Head of caudate nucleus (tissue), 42 donors: ENCODE measurements around the gene MRAS.

ENCODE experiments used
- DNase-seq, 42 donors: peaks; one replicate each; pipeline versions ENCODE4 v3.0.0 to v3.0.0-alpha.2; 2020 to 2021; ENCODE audit warnings: mixed read lengths in 7 of 42
- intact Hi-C: fragments of 100-400 bp; cut with DNase I; formaldehyde crosslinking; loops from one replicate; pipeline ENCODE4 v1.15.0; 2022

Gene MRAS

GRCh38 chr3:138347960-138348753, at the start of gene MRAS:
Gene MRAS (plus strand): TSS chr3:138348579. CDS start chr3:138372884, 24,305 bp downstream.
- intact Hi-C loops, result loop anchor here (10.0 kb wide), 1 partner anchor 57 kb away; no protein-coding TSS in a partner anchor
- DNase-seq, result peak in 41 of 42 donors; percentile 54 to 87 (median 76)

GRCh38 chr3:138300647-138301046, 47.7 kb upstream of the MRAS start:
- intact Hi-C loops, result no loop called here
- peak in 8 of 42 donors; percentile 25 to 57 (median 30) for DNase-seq

GRCh38 chr3:138303474-138303873, 44.9 kb upstream of the MRAS start:
- DNase-seq, result peak in 20 of 42 donors; percentile 21 to 67 (median 36)
- intact Hi-C loops, result no loop called here

- DNase-seq, result no peak
- intact Hi-C loops, result no loop called here
Measured at GRCh38 chr3:138307899-138308298, 40.5 kb upstream of the MRAS start.

GRCh38 chr3:138308783-138309182, 39.6 kb upstream of the MRAS start:
- DNase-seq, result no peak
- intact Hi-C loops, result no loop called here

GRCh38 chr3:138310494-138310893, 37.9 kb upstream of the MRAS start:
- intact Hi-C loops, result no loop called here
- DNase-seq, result no peak

- intact Hi-C loops, result no loop called here
- DNase-seq, result no peak
Measured at GRCh38 chr3:138314751-138315150, 33.6 kb upstream of the MRAS start.

- DNase-seq, result no peak
- intact Hi-C loops, result no loop called here
Measured at GRCh38 chr3:138317687-138318086, 30.7 kb upstream of the MRAS start.

- intact Hi-C loops, result loop anchor here (10.0 kb wide), 1 partner anchor 139 kb away; the partner anchor contains the start of gene ARMC8
- DNase-seq, result no peak
Measured at GRCh38 chr3:138323971-138324370, 24.4 kb upstream of the MRAS start.

- intact Hi-C loops, result loop anchor here (10.0 kb wide), 1 partner anchor 141 kb away; the partner anchor contains the start of gene ARMC8
- no peak for DNase-seq
Measured at GRCh38 chr3:138325990-138326389, 22.4 kb upstream of the MRAS start.

- intact Hi-C loops, result loop anchor here (10.0 kb wide), 1 partner anchor 142 kb away; the partner anchor contains the start of gene ARMC8
- no peak for DNase-seq
Measured at GRCh38 chr3:138326866-138327595, 21.3 kb upstream of the MRAS start.

- intact Hi-C loops, result loop anchor here (10.0 kb wide), 1 partner anchor 143 kb away; the partner anchor contains the start of gene ARMC8
- DNase-seq, result no peak
Measured at GRCh38 chr3:138327831-138328230, 20.5 kb upstream of the MRAS start.

GRCh38 chr3:138328341-138328740, 20.0 kb upstream of the MRAS start:
- intact Hi-C loops, result loop anchor here (10.0 kb wide), 1 partner anchor 144 kb away; the partner anchor contains the start of gene ARMC8
- DNase-seq, result no peak

GRCh38 chr3:138329127-138329983, 19.0 kb upstream of the MRAS start, which contains the start of gene NME9:
Gene NME9 (minus strand): TSS chr3:138329851. CDS start chr3:138329335, 516 bp downstream.
- peak; percentile 87 to 98 (median 94) for DNase-seq
- intact Hi-C loops, result loop anchor here (10.0 kb wide), 1 partner anchor 145 kb away; the partner anchor contains the start of gene ARMC8

GRCh38 chr3:138329984-138330293, 18.4 kb upstream of the MRAS start:
- intact Hi-C loops, result loop anchor here (10.0 kb wide), 1 partner anchor 145 kb away; the partner anchor contains the start of gene ARMC8
- DNase-seq, result no peak

GRCh38 chr3:138331143-138331894, 17.1 kb upstream of the MRAS start:
- intact Hi-C loops, result no loop called here
- peak in 3 of 42 donors; percentile 22 to 50 (median 44) for DNase-seq

- intact Hi-C loops, result no loop called here
- no peak for DNase-seq
Measured at GRCh38 chr3:138332472-138333073, 15.8 kb upstream of the MRAS start.

- intact Hi-C loops, result no loop called here
- DNase-seq, result peak in 1 of 42 donors; percentile 8
Measured at GRCh38 chr3:138334608-138335007, 13.8 kb upstream of the MRAS start.
